PFSK-1 (cell line): Measurements from ENCODE around the gene SAFB.

Experiments
- FOXP2 ChIP-seq: optimal IDR thresholded peaks from 2 replicates; pipeline ENCODE3; 2011; ENCODE audit warnings: borderline replicate concordance, control low read depth, inconsistent platforms; ENCODE audit not compliant: insufficient read depth; ENCODE audit errors: extremely low read length, extremely low read depth
- POLR2AphosphoS5 ChIP-seq: IDR thresholded peaks from 2 replicates; pipeline ENCODE4 v1.6.1; 2012; ENCODE audit warnings: low read depth, mild to moderate bottlenecking, control low read depth, low read length, moderate library complexity
- REST ChIP-seq, 2 experiments: IDR thresholded peaks; 2 replicates each; pipeline versions ENCODE4 v1.6.1 to v1.8.0; 2011 to 2012; ENCODE audit warnings: low read depth in 2 of 2, low read length in 2 of 2, control low read depth in 1 of 2, inconsistent platforms in 1 of 2, mild to moderate bottlenecking in 1 of 2, moderate library complexity in 1 of 2; ENCODE audit not compliant: insufficient read depth in 1 of 2
- SIN3A ChIP-seq: IDR thresholded peaks from 2 replicates; pipeline ENCODE4 v1.6.1; 2012; ENCODE audit warnings: mild to moderate bottlenecking, low read length, moderate library complexity, borderline replicate concordance; ENCODE audit not compliant: insufficient read depth
- TAF1 ChIP-seq: IDR thresholded peaks from 2 replicates; pipeline ENCODE4 v1.6.1; 2012; ENCODE audit warnings: low read length, control low read depth, borderline replicate concordance; ENCODE audit not compliant: insufficient read depth

- TF ChIP-seq POLR2AphosphoS5 (no peak), REST (IDR thresholded peaks at IDR 0.05; ENCODE audit: insufficient read depth in 1 of 2, low read depth in 2 of 2, low read length in 2 of 2) (no peak), TAF1 (no peak), SIN3A (no peak), FOXP2 (no peak)
Measured at GRCh38 chr19:5717215-5717935, 94.5 kb downstream of the SAFB start.
